Measurements from ENCODE around the gene GZF1. TPM values are rescaled to one million over a fixed set of nuclear protein-coding genes. Genes with fewer than 3 reads are reported as not detected.

GZF1 gene
- total RNA-seq, 1 experiment from 2014 or later = 16.0 TPM

DNA sequence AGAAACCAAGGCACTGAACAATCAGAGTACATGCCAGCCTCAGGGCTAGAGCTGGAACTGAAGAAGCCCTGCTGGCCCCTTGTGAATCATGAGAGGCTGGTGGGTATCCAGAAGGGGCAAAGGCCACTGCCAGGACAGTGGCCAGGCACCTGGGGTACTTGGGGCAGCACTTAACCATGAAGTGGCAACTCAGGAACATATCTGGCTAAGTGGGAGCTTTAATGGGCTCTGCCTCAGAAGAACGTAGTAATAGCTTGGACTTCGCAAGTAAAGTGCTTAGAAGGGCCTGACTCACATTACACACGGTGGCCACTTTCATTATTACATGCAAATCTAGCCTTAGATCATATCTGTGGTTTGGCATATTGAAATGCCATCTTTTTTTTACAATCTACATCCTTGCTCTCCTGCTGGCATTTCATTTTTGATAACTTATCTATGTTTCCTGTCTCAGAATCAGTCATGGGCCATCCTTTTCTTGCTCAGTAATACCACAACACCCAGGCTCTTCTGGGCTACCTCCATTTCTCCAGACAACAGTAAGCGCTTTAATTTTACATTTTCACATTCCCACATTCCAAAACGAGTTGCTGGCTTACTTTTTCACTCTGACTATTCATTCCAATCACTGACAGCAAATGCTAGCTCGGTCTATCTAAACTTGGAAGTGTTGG is 37.7 kb downstream of the GZF1 start:
- peaks cover under 1% of the 10 kb centered on the region for H3K36me3 ChIP-seq (replicated peaks; ENCODE audit: control insufficient read depth, insufficient read depth, low read length)
- H3K27me3 ChIP-seq (ENCODE audit: control insufficient read depth, insufficient read depth, low read length) = no peaks in the 10 kb centered on the region
- no peak for DNase-seq
- H3K4me3 ChIP-seq (ENCODE audit: insufficient read depth, low read depth, low read length) = no peak overlapping the region

DNA sequence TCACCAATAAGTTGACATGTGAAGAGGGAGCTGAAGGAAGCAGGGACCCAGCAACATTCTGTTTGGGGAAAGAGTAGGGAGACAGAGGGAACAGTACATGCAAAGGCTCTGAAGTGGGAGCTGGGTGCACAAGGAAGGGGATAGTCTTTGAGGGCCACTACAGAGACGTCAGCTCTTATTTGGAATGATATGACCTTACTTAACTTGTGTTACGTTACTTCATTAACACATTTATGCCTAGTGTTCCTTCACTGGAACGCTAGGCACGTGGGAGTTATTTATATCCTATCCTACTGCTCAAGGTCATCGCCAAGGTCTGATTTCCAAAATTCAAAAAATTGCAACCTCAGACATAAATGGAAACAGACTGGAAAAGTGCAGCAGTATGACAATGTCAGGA is 39.1 kb downstream of the GZF1 start:
- no peaks in the 10 kb centered on the region for H3K27me3 ChIP-seq (ENCODE audit: control insufficient read depth, insufficient read depth, low read length)
- no peak overlapping the region for H3K4me3 ChIP-seq (ENCODE audit: insufficient read depth, low read depth, low read length)
- no peak for DNase-seq
- no peaks in the 10 kb centered on the region; the same call in none of the 2 replicates for H3K36me3 ChIP-seq (replicated peaks; ENCODE audit: control insufficient read depth, insufficient read depth, low read length)

- DNase-seq = no peak
Measured at GRCh38 chr20:23403751-23404150, 41.8 kb downstream of the GZF1 start.

GRCh38 chr20:23404196-23404595 is 42.2 kb downstream of the GZF1 start:
- H3K36me3 ChIP-seq (replicated peaks; ENCODE audit: control insufficient read depth, insufficient read depth, low read length) = no peaks in the 10 kb centered on the region; the same call in none of the 2 replicates
- no peak for DNase-seq
- H3K27me3 ChIP-seq (ENCODE audit: control insufficient read depth, insufficient read depth, low read length) = no peaks in the 10 kb centered on the region
- no peak overlapping the region for H3K4me3 ChIP-seq (ENCODE audit: insufficient read depth, low read depth, low read length)

More at GRCh38 chr20:23403751-23404150, 41.8 kb downstream of the GZF1 start:
- no peaks in the 10 kb centered on the region for H3K27me3 ChIP-seq (ENCODE audit: control insufficient read depth, insufficient read depth, low read length)
- no peaks in the 10 kb centered on the region; the same call in none of the 2 replicates for H3K36me3 ChIP-seq (replicated peaks; ENCODE audit: control insufficient read depth, insufficient read depth, low read length)
- no peak overlapping the region for H3K4me3 ChIP-seq (ENCODE audit: insufficient read depth, low read depth, low read length)

GRCh38 chr20:23406880-23407279 is 44.9 kb downstream of the GZF1 start:
- no peak for DNase-seq
- Histone ChIP-seq H3K36me3 (replicated peaks; ENCODE audit: control insufficient read depth, insufficient read depth, low read length) (no peaks in the 10 kb centered on the region; the same call in 1 of the 2 replicates), H3K27me3 (ENCODE audit: control insufficient read depth, insufficient read depth, low read length) (no peaks in the 10 kb centered on the region), H3K4me3 (ENCODE audit: insufficient read depth, low read depth, low read length) (no peak overlapping the region)

DNA sequence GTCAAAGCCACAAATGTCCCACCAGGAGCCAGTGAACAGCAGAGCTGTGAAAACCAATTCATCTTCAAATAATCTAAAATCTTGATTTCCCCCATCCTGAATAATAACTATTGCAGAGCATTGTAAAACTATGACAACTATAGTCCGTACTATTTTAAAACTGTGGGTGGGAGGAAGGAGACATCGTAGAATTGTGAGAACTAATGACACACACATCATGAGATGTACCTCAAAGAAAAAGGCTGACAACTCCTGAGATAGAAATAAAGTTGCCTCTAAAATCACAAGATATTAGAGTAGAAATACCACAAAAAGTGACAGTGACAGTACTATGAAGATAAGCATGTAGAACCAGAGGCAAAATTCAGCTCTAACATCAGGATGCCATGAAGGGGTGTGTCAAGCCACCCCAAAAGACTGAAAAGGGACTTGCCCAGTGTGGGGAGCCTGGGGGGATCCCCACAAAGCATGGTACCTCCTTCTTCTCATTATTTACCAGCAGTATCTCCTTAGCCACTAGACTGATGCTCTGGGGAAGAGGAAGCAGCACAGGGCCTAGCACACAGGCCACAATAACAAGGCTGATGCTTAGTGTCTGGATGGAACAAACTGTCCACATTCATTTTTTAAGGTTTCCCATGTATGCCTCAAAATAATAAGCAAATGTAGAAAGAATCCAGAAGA is 45.9 kb downstream of the GZF1 start:
- no peaks in the 10 kb centered on the region for H3K27me3 ChIP-seq (ENCODE audit: control insufficient read depth, insufficient read depth, low read length)
- H3K36me3 ChIP-seq (replicated peaks; ENCODE audit: control insufficient read depth, insufficient read depth, low read length) = no peaks in the 10 kb centered on the region
- no peak overlapping the region for H3K4me3 ChIP-seq (ENCODE audit: insufficient read depth, low read depth, low read length)
- no peak for DNase-seq

- Histone ChIP-seq H3K36me3 (replicated peaks; ENCODE audit: control insufficient read depth, insufficient read depth, low read length) (no peaks in the 10 kb centered on the region), H3K4me3 (ENCODE audit: insufficient read depth, low read depth, low read length) (no peak overlapping the region), H3K27me3 (ENCODE audit: control insufficient read depth, insufficient read depth, low read length) (no peaks in the 10 kb centered on the region)
- no peak for DNase-seq
Measured at GRCh38 chr20:23408957-23409356, 47.0 kb downstream of the GZF1 start.

GRCh38 chr20:23409800-23410199 is 47.8 kb downstream of the GZF1 start:
- H3K4me3 ChIP-seq (ENCODE audit: insufficient read depth, low read depth, low read length) = no peak overlapping the region
- no peaks in the 10 kb centered on the region for H3K27me3 ChIP-seq (ENCODE audit: control insufficient read depth, insufficient read depth, low read length)
- no peaks in the 10 kb centered on the region for H3K36me3 ChIP-seq (replicated peaks; ENCODE audit: control insufficient read depth, insufficient read depth, low read length)
- no peak for DNase-seq

DNA sequence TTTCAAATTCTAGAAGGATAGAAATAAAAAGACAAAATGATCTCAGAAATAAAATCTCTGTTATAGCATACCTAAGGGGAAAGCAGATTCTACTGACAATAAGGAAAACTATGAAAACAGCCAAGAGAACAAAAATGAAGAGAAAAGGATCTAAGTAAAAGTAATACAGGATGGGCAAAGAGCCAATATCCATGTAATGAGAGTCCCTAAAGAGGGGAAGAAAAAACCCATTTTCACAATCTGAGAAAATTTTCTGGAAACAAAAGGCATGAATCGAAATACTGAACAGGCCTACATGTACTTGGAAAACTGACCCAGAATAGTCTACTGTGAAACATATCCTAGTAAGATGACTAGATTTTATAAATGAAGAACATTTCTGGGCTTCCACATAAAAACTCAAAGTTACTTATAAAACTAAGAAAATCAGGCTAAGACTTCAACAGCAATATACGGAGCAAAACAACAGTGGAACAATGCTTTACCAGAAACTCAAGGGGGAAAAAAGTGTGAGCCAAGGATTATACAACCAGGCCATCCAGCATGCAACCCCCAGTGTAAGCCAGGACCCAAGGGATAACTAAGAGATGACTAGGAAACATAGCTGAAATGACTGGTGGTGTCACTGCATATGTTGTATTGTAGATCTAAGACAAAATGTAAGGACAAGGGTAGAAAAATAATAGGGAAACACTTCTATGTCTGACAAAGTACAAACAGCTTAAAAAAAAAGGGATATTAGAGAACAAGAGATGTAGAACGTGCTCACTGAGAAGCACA is 49.1 kb downstream of the GZF1 start:
- H3K27me3 ChIP-seq (ENCODE audit: control insufficient read depth, insufficient read depth, low read length) = no peaks in the 10 kb centered on the region
- H3K36me3 ChIP-seq (replicated peaks; ENCODE audit: control insufficient read depth, insufficient read depth, low read length) = no peaks in the 10 kb centered on the region
- H3K4me3 ChIP-seq (ENCODE audit: insufficient read depth, low read depth, low read length) = no peak overlapping the region
- DNase-seq = no peak

- Histone ChIP-seq H3K4me3 (ENCODE audit: insufficient read depth, low read depth, low read length) (no peak overlapping the region), H3K27me3 (ENCODE audit: control insufficient read depth, insufficient read depth, low read length) (no peaks in the 10 kb centered on the region), H3K36me3 (replicated peaks; ENCODE audit: control insufficient read depth, insufficient read depth, low read length) (no peaks in the 10 kb centered on the region)
- no peak for DNase-seq
Measured at GRCh38 chr20:23412026-23412425, 50.0 kb downstream of the GZF1 start.

DNA sequence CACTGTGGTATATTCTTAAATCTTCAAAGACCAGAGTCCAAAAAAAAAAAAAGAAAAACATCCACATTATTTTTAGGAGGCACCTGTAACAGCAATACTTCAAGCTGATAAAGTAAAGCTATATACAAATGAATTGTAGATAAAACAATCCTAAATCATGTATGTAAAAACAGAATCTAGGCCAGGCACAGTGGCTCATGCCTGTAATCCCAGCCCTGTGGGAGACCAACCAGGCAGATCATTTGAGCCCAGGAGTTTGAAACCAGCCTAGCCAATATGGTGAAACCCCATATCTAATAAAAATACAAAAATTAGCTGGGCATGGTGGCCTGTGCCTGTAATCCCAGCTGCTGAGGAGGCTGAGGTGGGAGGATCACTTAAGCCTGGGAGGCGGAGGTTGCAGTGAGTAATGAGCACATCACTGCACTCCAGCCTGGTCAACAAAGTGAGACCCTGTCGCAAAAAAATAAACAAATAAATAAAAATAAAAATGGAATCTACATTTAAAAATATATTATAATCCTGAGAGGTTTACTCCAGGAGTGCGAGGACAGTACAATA is 52.0 kb downstream of the GZF1 start:
- H3K36me3 ChIP-seq (replicated peaks; ENCODE audit: control insufficient read depth, insufficient read depth, low read length) = no peaks in the 10 kb centered on the region
- H3K27me3 ChIP-seq (ENCODE audit: control insufficient read depth, insufficient read depth, low read length) = no peaks in the 10 kb centered on the region
- no peak overlapping the region for H3K4me3 ChIP-seq (ENCODE audit: insufficient read depth, low read depth, low read length)
- DNase-seq = no peak

- Histone ChIP-seq H3K4me3 (ENCODE audit: insufficient read depth, low read depth, low read length) (no peak overlapping the region), H3K36me3 (replicated peaks; ENCODE audit: control insufficient read depth, insufficient read depth, low read length) (no peaks in the 10 kb centered on the region), H3K27me3 (ENCODE audit: control insufficient read depth, insufficient read depth, low read length) (no peaks in the 10 kb centered on the region)
- no peak for DNase-seq
Measured at GRCh38 chr20:23414526-23415188, 52.7 kb downstream of the GZF1 start.

- Histone ChIP-seq H3K36me3 (replicated peaks; ENCODE audit: control insufficient read depth, insufficient read depth, low read length) (no peaks in the 10 kb centered on the region), H3K27me3 (ENCODE audit: control insufficient read depth, insufficient read depth, low read length) (no peaks in the 10 kb centered on the region), H3K4me3 (ENCODE audit: insufficient read depth, low read depth, low read length) (no peak overlapping the region)
- DNase-seq = no peak
Measured at GRCh38 chr20:23415555-23415954, 53.6 kb downstream of the GZF1 start.

DNA sequence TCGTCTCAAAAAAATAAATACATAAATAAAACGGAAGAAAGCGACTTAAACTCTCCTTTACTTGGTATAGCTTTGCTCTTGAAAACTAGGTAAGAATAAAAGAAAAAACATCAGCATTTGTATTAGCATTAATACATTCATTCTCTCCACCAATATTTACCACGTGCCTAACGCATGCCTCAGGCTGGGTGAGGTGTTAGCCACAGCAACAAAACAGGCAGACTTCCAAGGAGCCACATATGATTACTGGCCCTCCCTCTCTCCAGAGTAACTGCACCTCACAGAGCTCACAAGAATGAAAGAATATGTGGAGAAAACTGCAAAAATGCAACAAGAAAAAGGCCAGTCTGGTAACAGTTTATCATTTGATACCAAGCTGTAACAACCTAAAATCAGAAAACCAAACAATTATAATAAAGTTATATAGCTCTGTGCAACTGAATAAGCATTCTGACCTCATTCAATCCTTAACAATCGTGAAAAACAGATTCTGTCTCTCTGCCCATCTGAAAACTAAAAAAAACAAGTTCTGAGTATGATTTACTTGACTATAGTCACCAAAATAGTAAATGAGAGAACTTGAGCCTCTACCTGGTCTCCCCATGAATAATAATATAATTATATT is 54.1 kb downstream of the GZF1 start:
- Histone ChIP-seq H3K4me3 (ENCODE audit: insufficient read depth, low read depth, low read length) (no peak overlapping the region), H3K36me3 (replicated peaks; ENCODE audit: control insufficient read depth, insufficient read depth, low read length) (no peaks in the 10 kb centered on the region), H3K27me3 (ENCODE audit: control insufficient read depth, insufficient read depth, low read length) (no peaks in the 10 kb centered on the region)
- DNase-seq = no peak

All from H7 (cell line).